DMS114 treated with DMSO at 0.1 percent for 48 hours (cell line): ENCODE measurements around the gene BATF3.
"Not testable (repeated sequence)": the region's sequence is repeated elsewhere in the genome, so short reads cannot be mapped to it uniquely, and the experiment has no call there.

Experiments
- DNase-seq: peaks from one replicate; lab custom pipeline; 2025; ENCODE audit not compliant: unreplicated experiment; lab: John Stamatoyannopoulos, UW

Gene BATF3

DNA sequence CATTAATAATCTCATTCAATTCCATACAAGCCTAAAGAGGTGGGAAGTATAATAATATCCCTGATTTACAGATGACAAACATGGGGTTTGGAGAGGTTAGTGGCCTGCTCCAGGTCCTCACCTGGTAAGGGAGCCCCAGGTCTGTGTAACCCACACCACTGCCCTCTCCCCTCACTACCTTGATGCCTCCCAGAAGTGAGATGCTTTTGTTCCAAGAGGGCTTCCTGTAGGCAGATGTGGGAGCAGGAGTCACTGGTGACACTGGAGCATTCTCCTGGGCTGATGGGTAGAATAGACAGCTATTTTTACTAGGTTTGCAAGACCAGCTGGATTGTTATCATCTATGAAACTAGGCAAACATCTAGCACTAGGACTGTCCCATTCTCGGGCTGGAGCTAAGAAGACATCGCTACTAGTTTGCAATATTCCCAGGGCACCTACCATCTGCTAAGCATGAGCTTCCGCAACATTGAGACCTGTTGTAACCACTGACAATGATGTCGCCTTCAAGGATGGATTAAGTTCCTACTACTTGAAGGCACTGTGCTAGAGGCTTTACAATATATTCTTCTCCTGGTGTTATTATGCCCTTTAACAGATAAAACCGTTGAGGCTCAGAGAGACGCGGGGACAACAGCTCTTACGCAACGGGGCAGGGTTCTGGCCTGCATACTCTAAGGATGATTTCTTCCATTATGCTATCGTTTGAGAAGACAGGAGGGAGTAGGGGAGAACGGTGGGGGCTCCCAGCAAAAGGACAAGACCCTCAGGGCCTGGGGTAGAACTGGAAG, 35.0 kb downstream of the BATF3 start:
- DNase-seq: no peak

DNA sequence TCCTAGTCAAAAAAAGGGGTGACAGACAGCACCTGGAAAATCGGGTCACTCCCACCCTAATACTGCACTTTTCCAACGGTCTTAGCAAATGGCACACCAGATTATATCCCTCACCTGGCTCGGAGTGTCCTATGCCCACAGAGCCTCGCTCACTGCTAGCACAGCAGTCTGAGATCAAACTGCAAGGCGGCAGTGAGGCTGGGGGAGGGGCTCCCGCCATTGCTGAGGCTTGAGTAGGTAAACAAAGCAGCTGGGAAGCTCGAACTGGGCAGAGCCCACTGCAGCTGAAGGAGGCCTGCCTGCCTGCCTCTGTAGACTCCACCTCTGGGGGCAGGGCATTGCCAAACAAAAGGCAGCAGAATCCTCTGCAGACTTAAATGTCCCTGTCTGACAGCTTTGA, 41.4 kb downstream of the BATF3 start:
- not testable (repeated sequence) for DNase-seq

DNA sequence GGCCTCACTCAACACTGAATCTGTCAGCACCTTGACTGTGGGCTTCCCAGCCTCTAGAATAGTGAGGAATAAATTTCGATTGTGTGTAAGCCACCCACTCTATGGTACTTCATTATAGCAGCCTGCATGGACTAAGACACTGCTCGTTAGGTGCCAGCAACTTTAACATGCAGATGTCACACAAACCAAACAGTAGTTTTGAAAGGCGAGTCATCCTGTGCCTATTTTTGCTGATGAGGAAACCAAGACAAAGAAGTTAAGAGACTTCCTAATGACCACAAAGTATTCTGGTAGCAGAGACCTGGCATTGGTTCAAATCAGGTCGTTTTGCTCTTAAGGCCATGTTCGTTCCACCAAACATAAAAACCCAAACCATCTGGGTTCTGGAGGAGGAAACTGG, 42.9 kb downstream of the BATF3 start:
- DNase-seq: no peak

DNA sequence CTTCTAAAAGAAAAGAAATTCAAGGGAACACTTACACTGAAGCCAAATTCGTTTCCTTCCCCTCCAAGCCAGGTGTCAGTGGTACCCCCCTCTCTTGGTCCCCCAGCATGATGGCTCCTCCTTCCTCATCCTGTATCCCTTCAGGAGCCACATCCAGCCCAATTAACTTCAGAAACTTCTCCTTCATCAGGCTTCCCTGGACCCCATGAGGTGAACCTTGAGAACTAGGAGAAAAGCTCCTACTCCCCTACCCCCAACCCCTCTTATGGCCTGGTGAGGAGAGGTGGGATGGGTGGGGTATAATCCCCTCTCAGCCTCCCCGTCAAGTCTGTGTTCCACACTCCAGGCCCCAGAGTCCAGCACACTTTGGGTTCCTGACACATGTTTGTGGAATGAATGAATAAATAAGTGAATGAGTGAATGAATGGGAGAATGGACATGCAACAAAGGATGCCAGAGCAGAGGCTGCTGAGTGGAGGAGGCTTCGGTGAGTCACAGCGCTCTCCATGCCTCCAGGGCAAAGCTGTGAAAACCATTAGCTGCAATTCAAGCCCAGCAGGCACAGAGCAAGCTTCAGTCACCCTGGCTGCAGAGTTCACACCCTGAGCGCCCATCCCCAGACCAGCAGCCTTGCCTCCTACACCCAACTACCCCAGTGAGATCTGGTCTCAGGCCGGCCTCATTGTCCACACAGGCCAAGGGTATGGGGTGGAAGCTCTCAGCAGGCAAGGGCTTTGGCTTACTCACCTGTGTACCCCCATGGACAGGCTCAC, 43.8 kb downstream of the BATF3 start:
- DNase-seq: no peak

DNA sequence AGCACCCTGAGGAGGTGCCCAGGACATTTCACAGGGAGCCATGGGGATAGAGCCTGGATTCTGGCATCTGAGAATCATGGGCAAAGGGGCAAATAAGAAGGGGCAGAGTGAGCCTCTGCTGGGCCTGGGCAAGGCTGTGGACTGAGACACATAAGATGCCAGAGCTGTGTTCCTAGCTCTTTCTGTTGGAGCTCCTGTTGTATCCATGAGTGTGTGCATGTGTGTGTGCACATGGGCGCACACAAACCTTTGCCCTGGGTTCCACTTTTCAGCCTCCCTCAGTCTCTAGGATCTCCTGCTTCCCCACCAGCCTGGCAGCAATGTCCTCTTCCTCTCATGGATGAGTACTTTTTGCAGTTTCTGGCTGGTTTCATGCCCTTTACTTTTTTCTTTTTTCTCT, 47.0 kb downstream of the BATF3 start:
- no peak for DNase-seq

DNA sequence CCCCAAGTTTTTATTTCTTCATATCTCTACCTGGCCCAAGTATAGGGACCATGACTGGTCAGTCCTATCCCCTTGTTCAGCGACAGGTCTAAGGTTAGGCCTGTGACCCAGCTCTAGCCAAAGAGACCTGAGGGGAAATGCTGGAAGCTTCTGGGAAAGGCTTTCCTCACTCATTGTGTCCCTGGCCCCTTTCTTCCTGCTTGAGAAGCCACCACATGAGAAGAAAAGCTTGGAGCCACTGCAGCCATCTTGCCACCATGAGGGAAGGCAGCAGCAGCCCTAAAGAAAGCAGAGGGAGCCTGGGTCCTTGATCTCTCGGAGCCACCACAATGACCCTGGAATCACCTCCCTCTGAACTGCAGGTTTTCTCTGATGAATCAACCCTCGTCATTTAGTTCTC, 47.7 kb downstream of the BATF3 start:
- no peak for DNase-seq

DNA sequence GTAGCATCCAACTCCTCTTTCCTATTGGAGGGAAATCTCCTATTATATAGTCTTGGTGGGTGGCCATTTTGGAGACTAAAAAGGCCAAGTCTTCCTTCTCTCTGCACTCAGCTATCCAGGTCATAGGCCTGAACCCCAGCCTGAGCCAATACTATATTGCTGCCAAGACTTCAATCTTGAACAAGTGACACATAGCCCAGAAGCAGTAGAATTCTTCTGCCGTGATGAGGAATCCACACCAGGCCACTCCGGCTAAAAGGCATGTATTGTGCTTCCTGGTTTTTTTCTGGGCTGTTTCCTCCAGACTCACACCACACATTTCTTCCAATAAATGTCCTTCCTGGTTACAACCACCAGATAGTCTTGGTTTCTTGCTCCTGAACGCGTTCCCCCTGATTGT, 48.1 kb downstream of the BATF3 start:
- no peak for DNase-seq

DNA sequence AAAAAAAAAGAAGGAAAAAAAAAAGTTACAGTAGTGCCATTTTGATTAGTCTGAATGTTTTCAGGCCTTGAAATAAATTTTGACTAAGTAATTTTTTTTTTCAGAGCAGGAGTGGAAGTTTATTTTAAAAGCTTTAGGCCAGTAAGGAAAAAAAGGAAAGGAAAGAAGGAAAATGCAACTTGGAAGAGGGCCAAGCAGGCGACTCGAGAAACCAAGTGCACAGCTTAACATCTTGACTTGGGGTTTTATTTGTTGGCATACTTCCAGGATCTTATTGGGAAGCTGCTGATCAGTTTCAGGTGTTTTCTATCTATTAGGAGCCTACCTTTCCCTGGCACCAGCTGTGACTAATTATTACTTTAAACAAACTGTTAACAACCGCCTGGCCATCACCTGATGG, 49.4 kb downstream of the BATF3 start:
- no peak for DNase-seq

DNA sequence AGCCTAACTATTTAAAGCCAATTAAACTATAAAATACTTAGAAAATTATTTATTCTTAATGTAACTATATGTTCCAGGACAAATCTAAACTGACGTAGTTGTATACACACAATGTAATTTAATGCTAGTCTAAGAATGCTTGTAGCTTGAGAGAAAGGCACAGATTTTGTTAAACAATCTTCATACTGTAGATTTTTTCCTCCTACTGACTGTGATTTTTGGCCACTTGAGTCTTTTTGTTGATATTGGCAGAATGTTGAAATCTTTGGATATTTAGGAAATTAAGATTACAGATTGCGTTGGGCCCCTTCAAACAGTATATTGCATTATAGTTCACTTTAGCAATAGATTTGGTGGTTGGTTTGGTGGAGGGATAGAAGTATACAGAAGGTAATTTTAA, 50.6 kb downstream of the BATF3 start:
- DNase-seq: no peak

DNA sequence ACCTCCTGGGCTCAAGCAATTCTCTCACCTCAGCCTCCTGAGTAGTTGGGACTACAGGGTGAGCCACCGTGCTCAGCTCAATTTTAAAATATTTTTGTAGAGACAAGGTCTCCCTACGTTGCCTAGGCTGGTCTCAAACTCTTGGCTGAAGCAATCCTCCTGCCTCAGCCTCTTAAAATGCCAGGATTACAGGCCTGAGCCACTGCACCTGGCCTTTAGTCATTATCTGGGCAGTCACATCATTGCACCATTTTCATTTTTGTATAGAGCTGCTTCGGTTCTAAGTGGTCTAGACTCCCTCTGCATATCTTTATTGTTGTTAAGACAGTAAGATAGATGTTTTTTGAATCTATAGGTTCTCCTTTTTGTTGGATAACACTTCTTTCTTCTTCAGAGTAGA, 51.2 kb downstream of the BATF3 start:
- no peak for DNase-seq

DNA sequence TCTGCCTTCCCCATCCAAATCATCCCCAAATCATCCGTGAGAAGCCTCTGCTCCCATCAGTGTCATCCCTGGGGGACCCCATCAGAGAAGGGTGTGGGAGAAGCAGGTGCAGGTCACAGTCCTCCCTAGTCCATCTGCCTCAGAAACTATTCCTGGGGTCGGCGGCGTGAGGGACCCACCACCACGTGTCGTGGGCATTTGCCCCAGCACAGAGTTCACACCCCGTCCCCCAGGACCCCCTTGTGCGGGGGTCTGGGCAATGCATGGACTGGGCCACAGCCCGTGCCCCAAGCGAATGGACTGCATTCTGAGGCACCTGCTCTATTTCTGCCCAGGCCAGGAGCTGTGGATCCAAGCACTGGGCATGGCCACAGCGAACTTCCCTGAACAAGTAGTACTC, 52.6 kb downstream of the BATF3 start:
- DNase-seq: no peak

DNA sequence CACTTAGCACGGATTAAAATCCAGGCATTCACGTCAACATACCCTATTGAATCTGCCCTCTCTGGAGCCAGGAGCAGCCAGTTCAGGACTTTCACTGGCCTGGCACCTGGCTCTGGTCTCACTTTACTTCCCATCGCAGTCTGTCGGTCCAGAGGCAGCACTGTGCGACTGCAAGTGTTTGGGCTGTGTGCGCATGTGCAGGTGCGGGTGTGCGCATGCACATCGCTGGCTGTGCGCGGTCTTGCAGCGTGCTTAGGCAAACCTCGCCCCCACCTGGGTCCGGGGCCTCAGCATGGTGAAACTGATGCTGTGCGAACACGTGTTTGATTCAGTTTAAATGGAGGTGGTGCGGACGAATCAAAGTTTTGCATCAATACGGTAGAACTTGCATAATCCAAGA, 53.1 kb downstream of the BATF3 start:
- no peak for DNase-seq

DNA sequence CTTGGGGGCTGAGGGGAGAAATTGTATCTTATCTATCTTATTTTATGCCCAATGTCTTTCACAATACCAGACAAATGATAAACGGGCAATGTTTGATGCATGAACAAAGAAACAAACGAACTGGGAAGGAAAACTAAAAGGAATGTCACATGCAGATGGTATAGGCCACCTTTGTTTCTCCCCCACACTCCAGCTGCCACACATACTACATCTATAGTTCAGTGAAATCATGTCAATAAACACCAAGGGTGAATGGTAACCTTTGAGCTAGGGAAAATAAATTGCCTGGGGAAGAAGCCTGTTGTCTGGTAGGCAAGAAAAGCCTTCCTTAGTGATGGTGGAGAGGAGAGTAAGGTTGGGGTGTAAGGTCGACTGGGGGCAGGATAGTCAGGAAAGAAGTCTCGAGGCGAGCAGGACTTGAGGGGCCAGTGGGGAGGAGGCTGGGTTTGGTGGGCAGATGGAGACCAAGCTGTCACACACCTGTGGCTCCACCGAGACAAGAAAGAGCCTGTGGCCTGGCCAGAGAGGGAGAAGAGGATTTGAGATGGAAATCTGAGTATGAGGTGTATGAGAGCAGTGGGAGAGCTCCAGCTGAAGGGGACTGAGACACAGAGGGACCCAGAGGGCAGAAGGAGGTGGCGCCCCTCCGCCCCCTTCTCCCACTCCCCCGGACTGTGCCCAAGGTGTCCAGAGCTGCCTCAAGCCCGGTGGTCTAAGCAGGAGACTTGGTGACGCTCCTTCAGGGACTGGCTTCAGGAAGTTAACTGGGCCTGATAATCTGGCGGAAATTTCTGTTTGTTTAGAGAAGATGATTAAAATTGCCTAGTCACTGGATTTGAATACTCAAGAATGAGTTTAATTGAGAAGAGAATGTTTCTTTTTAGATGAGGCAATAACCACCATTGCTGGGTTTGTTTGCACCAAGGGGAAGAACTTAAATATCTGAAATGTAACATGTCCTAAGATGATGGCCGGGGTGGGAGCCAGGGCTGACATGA, 53.8 kb downstream of the BATF3 start:
- no peak for DNase-seq

DNA sequence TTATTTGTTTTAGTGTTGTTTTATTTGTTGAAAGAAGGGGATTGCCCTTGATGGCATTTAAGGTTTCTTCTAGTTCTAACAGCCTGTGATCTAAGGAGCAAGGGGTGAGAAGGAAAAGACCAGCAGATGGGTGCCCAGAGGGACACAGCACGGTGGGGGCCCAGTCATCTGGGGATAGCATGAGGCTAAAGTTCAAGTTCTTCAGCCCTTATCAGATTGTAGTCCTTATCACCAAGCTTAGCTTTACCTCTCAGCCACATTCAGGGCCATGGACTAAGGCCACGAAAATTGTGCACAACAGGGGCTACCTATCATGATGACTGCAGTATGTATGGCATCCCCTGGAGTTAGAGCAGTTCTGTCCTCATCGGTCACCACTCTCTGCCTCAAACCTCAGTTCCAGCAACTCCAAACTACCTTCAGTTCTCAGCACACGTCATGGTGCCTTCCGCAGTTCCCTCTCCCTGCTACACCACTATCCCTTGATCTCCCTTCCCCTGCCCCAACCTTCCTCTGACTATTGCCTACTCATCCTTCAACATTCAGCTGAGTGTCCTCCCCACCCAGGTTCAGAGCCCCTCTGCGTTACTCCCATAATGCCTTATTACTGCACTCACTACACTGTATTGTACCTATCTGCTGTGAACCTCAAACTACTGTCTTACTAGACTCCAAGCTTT, 54.6 kb downstream of the BATF3 start:
- DNase-seq: no peak

DNA sequence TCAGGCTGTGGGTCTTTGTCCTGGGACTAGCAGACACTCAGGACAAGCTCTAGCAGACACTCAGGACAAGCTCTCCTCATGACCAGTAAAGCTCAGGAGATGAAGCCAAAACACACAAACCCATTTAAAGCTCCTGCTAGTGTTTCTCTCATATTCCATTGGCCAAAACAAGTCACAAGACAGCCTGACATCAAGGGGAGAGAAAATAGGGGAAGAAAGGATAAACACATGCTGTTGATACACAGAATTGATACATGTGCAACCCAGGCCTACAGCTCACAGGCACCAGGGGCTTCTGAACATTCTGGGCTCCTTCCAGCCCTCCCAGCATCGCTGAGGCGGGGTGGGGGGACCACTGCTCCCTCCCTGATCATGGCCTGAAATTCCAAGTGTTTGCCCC, 55.8 kb downstream of the BATF3 start:
- no peak for DNase-seq

DNA sequence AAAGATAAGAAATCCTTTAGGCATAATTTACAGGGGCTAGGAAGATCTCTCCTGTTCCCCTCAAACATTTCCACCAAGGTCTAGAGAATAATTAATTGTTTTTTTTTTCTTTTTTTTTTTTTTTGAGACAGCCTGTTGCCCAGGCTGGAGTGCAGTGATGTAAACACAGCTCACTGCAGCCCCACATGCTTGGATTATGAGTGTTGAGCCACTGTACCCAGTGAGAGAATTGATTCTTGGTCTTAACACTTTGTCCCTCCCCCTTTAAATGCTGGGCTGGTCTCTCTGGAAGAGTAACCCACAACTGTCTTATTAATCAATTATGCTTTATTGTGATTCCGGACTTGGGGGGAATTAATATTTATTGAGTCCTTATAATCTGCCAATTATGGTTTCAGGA, 57.7 kb downstream of the BATF3 start:
- DNase-seq: no peak

DNA sequence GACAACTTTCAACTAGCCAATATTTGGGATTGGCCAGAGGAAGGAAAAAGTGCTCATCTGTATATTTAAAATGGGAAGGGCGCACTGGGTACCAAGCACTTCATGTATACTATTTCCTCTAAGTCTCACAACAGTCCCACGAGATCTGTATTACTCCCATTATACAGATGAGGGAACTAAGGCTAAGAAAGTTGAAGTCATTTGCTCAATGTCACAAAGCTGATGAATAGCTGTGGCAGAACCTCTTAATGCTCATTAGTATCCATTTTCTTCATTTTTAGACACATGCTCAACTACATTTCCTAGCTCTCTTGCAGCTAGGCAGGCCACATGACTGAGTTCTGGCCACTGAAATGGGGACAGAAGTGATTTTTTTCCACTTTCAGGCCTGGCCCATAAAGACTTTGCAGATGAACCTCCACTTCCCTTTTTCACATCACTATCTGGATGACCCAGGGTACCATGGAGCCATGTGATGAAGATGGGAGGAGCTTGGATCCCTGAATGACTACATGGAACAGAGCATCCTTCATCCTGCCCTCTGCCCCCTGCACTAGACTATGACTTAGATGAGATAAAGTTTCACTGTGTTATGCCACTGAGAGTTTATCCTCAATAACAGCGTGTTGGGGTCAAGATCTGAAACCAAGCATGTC, 59.3 kb downstream of the BATF3 start:
- no peak for DNase-seq

DNA sequence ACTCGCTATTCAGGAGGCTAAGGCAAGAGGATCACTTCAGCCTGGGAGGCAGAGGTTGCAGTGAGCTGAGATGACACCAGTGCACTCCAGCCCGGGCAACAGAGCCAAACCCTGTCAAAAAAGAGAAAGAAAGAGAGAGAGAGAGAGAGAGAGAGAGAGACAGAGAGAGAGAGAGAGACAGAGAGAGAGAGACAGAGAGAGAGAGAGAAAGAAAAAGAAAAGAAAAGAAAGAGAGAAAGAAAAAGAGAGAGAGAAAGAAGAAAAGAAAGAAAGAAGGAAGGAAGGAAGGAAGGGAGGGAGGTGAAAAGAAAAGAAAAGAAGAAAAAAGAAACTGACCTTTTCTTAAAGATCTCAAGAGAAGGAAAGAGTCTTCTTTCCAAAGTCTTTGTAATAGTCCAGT, 60.1 kb downstream of the BATF3 start:
- DNase-seq: not testable (repeated sequence)

DNA sequence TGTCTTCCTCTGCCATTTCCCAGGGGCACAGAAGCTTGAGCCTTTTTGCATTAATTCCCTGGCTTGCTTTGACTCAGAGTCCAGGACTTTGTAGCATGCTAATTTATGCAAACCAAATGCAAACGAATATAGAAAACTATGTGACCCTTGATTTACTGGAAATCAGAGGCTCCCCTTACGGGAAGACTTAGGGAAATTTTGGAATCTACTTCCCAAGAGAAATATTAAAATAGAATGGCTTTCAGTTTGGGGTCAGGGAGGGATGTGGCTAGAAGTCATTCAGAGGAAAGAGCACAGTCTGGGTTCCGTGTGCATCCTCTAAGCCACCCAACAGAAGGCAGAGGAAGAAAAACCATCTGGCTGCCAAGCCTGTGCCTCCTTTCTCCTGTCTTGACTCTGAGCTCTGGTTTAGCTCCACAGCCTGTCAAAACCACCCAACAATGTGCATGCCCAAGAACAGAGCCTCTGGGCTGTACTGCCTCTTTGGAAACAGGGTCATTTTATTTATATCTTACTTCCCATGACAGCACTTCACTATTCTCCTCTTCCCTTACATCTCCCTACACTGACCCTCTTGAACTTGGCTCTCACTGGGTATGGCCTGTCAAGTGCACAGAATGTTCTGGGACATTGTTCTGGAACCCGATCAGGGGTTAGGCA, 61.0 kb downstream of the BATF3 start:
- no peak for DNase-seq

DNA sequence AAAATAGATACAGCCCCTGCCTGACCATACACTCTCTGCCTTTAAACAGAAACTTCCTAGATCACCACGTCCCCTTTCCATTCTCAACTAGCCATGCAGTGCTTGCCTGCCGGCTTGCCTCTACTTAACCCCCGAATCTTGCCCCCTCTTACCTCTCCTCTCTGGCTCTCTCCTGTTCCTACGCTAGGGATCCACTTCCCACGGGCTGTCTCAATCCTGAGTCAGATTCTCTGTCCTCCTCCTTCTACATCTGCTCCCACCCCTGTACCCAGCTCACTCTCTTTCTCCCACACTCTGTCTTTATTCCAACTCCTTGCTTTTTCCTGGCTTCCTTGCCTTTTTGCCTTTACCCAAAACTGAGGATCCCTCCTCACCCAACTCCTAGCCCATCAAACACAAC, 61.7 kb downstream of the BATF3 start:
- no peak for DNase-seq
